K562 (cell line): ENCODE data around the gene CENPT. TPM values are rescaled to one million over a fixed set of nuclear protein-coding genes. Genes with fewer than 3 reads are reported as not detected.

Source experiments
- ATAC-seq: fragments of 200-7000 bp; cut with Tn5 transposase; 3 replicates; pipeline ENCODE4 v1.9.1; 2020; ENCODE audit warnings: moderate library complexity
- BruUV-seq: library from RNA; stranded (reverse); fragments of 400-500 nt; replicated peaks from 2 replicates; lab custom pipeline; 2021; lab: Mats Ljungman, UMichigan
- CTCF ChIA-PET: fragments of 300-600 bp; formaldehyde crosslinking; extraction: SDS; loops from one replicate; lab custom pipeline; 2021; ENCODE audit warnings: low intra/inter-chr PET ratio; lab: Yijun Ruan, JAX
- POLR2A ChIA-PET: fragments of 300-600, 350-650 bp; sonication (Branson Sonifier 250); formaldehyde crosslinking; extraction: SDS; loops from one replicate; lab custom pipeline; 2021; ENCODE audit warnings: antibody characterized with exemption, inconsistent platforms; lab: Yijun Ruan, JAX
- DNase-seq, 4 experiments: peaks; one replicate each; pipeline versions ENCODE4 v3.0.0 to v3.0.0-alpha.2; 2011 to 2018; ENCODE audit warnings: low spot score in 3 of 4, mixed read lengths in 3 of 4; ENCODE audit errors: extremely low read depth in 1 of 4
- FAIRE-seq: peaks from 2 replicates; lab custom pipeline; 2011; peaks lifted over from hg19 to GRCh38; lab: Jason Lieb, UNC
- H2AFZ ChIP-seq: 2 replicates; pipeline ENCODE4 v1.6.0; 2011; ENCODE audit warnings: low read depth, low read length, control low read depth, inconsistent platforms
- H3K27ac ChIP-seq: fragments of 200-600 bp; 3 replicates; pipeline ENCODE4 v1.8.0; 2011; ENCODE audit warnings: low read depth, mild to moderate bottlenecking, control low read depth, inconsistent platforms, low read length, moderate library complexity, mixed read lengths; ENCODE audit errors: extremely low read depth
- H3K27me3 ChIP-seq, 2 experiments: fragments of 300-600 bp in 1 of 2; 2 replicates in 1 of 2; 3 replicates in 1 of 2; pipeline versions ENCODE4 v1.6.0 to v1.8.0; 2011; ENCODE audit warnings: inconsistent platforms in 2 of 2, low read length in 2 of 2, mild to moderate bottlenecking in 1 of 2, mixed read lengths in 1 of 2, moderate library complexity in 1 of 2; ENCODE audit not compliant: control insufficient read depth in 2 of 2, insufficient read depth in 2 of 2
- H3K36me3 ChIP-seq: fragments of 300-600 bp; 3 replicates; pipeline ENCODE4 v1.8.0; 2011; ENCODE audit warnings: mild to moderate bottlenecking, low read length, inconsistent platforms; ENCODE audit not compliant: control insufficient read depth, insufficient read depth
- H3K4me1 ChIP-seq, 2 experiments: fragments of 200-600 bp in 1 of 2; replicated peaks in 1 of 2; 2 replicates in 1 of 2; 3 replicates in 1 of 2; pipeline versions ENCODE4 v1.5.1 to v1.8.0; 2011; ENCODE audit warnings: inconsistent platforms in 2 of 2, low read length in 2 of 2, mild to moderate bottlenecking in 1 of 2, mixed read lengths in 1 of 2, moderate library complexity in 1 of 2; ENCODE audit not compliant: control insufficient read depth in 2 of 2, insufficient read depth in 2 of 2
- H3K4me2 ChIP-seq: 2 replicates; pipeline ENCODE4 v1.6.1; 2011; ENCODE audit warnings: low read length, control low read depth, inconsistent platforms, mixed read lengths; ENCODE audit not compliant: insufficient read depth
- H3K4me3 ChIP-seq: fragments of 200-600 bp; sonication (generic), shearing (Covaris generic); 2 replicates; pipeline ENCODE4 v1.5.1; 2016; ENCODE audit warnings: control low read depth, inconsistent platforms
- H3K79me2 ChIP-seq: fragments of 200-600 bp; 3 replicates; pipeline ENCODE4 v1.8.0; 2011; ENCODE audit warnings: low read length, inconsistent platforms; ENCODE audit not compliant: control insufficient read depth, insufficient read depth
- H3K9ac ChIP-seq, 2 experiments: 2 replicates each; pipeline versions ENCODE4 v1.6.0 to v1.6.1; 2011; ENCODE audit warnings: low read depth in 2 of 2, low read length in 2 of 2, control low read depth in 1 of 2, inconsistent platforms in 1 of 2, mild to moderate bottlenecking in 1 of 2, mixed read lengths in 1 of 2; ENCODE audit not compliant: insufficient read depth in 1 of 2
- H3K9me1 ChIP-seq: one replicate; pipeline ENCODE4 v1.6.0; 2011; ENCODE audit warnings: inconsistent platforms, mild to moderate bottlenecking, low read length, moderate library complexity; ENCODE audit not compliant: control insufficient read depth, insufficient read depth
- H3K9me3 ChIP-seq: replicated peaks from 2 replicates; pipeline ENCODE4 v1.5.1; 2011; ENCODE audit warnings: low read depth, low read length, inconsistent platforms; ENCODE audit not compliant: control insufficient read depth, insufficient read depth
- H4K20me1 ChIP-seq: replicated peaks from 2 replicates; pipeline ENCODE4 v1.6.1; 2011; ENCODE audit warnings: low read length, inconsistent platforms, mixed read lengths; ENCODE audit not compliant: control insufficient read depth, insufficient read depth
- ATF7 ChIP-seq: fragments of 450-650 bp; IDR thresholded peaks from 2 replicates; pipeline ENCODE4 v1.7.1; 2014; ENCODE audit warnings: mild to moderate bottlenecking, moderate library complexity
- CEBPG ChIP-seq, 3 experiments: fragments of 200-800 bp in 1 of 3; sonication (Bioruptor generic) in 1 of 3; sonication (generic) in 1 of 3; formaldehyde crosslinking in 1 of 3; IDR thresholded peaks in 2 of 3; conservative IDR thresholded peaks in 1 of 3; 2 replicates each; pipeline versions ENCODE4 v1.6.1 to v1.8.0; 2016 to 2022; ENCODE audit warnings: missing compliant biosample characterization in 2 of 3, missing genetic modification characterization in 2 of 3, mild to moderate bottlenecking in 1 of 3, missing genetic modification reagents in 1 of 3
- HDAC1 ChIP-seq, 2 experiments: fragments of 450-650 bp; IDR thresholded peaks; 2 replicates each; pipeline ENCODE4 v1.6.1; 2016 to 2017; ENCODE audit warnings: inconsistent platforms in 1 of 2, mild to moderate bottlenecking in 1 of 2, moderate library complexity in 1 of 2
- MEIS2 ChIP-seq: fragments of 450-650 bp; IDR thresholded peaks from 2 replicates; pipeline ENCODE4 v1.6.1; 2014; ENCODE audit warnings: mild to moderate bottlenecking; ENCODE audit not compliant: partially characterized antibody
- ZNF699 ChIP-seq: fragments of 250-450 bp; sonication (Bioruptor Pico); IDR thresholded peaks from 2 replicates; pipeline ENCODE4 v1.8.0; 2021; ENCODE audit warnings: mild to moderate bottlenecking, moderate library complexity; ENCODE audit not compliant: insufficient replicate concordance
- WGBS: fragments of 100-300 bp; shearing (Covaris generic); methylation state at CpG from one replicate; pipeline ENCODE4 v1.1.6; 2016; ENCODE audit warnings: low coverage, mixed read lengths; ENCODE audit not compliant: insufficient coverage; ENCODE audit errors: missing lambda C conversion rate; 5-methylcytosine and 5-hydroxymethylcytosine counted together
- in situ Hi-C: fragments of 300-500 bp; cut with MboI; formaldehyde crosslinking; loops from 4 replicates; pipeline ENCODE4 v1.15.0; 2018; ENCODE audit warnings: inconsistent platforms, mixed read lengths
- intact Hi-C: fragments of 100-400 bp; cut with micrococcal nuclease; formaldehyde crosslinking; loops from 2 replicates; pipeline ENCODE4 v1.14.2; 2022
- polyA plus RNA-seq, 8 experiments: library from polyadenylated mRNA; depleted of rRNA in 4 of 8; stranded (reverse) in 5 of 8; unstranded in 3 of 8; fragments of >200 nt; fragmentation: Nextera tagmentation in 2 of 8; fragmentation: Illumina TruSeq in 1 of 8; extraction: Ambion mirVana in 2 of 8; extraction: Trizol in 1 of 8; gene quantifications; 2 replicates each; pipeline versions ENCODE4 v1.2.1 to v1.2.3, GENCODE V29; 2011 to 2014; ENCODE audit warnings: inconsistent platforms in 1 of 8, missing spikeins in 1 of 8
- total RNA-seq, 7 experiments: library from RNA; depleted of rRNA in 6 of 7; stranded (reverse); fragments of >200 nt in 6 of 7; fragmentation: Illumina TruSeq in 2 of 7; extraction: Trizol in 2 of 7; gene quantifications; 2 replicates each; pipeline versions ENCODE4 v1.2.1 to v1.2.3, GENCODE V29; 2011 to 2021; ENCODE audit warnings: low replicate concordance in 1 of 7
- TF ChIP-seq, protein P1 (sequence below): fragments of 250-450 bp; sonication (Bioruptor Pico); IDR thresholded peaks from 2 replicates; pipeline ENCODE4 v1.4.0; 2020; ENCODE audit warnings: mild to moderate bottlenecking, moderate library complexity, borderline replicate concordance
- TF ChIP-seq, protein P2 (sequence below): fragments of 450-650 bp; IDR thresholded peaks from 2 replicates; pipeline ENCODE4 v1.6.1; 2016
- TF ChIP-seq, protein P3 (sequence below): fragments of 450-650 bp; IDR thresholded peaks from 2 replicates; pipeline ENCODE4 v1.6.1; 2018; ENCODE audit not compliant: partially characterized antibody
- TF ChIP-seq, protein P4 (sequence below): fragments of 450-650 bp; formaldehyde crosslinking; IDR thresholded peaks from 2 replicates; pipeline ENCODE4 v1.4.0; 2022; ENCODE audit warnings: missing genetic modification characterization

Gene CENPT
- total and polyA plus RNA-seq, 9 of the 15 experiments (the other 6 are each of a cell fraction or from before 2014, with no cell fraction given), result 3.6 to 94.2 (median 44.1) TPM

DNA sequence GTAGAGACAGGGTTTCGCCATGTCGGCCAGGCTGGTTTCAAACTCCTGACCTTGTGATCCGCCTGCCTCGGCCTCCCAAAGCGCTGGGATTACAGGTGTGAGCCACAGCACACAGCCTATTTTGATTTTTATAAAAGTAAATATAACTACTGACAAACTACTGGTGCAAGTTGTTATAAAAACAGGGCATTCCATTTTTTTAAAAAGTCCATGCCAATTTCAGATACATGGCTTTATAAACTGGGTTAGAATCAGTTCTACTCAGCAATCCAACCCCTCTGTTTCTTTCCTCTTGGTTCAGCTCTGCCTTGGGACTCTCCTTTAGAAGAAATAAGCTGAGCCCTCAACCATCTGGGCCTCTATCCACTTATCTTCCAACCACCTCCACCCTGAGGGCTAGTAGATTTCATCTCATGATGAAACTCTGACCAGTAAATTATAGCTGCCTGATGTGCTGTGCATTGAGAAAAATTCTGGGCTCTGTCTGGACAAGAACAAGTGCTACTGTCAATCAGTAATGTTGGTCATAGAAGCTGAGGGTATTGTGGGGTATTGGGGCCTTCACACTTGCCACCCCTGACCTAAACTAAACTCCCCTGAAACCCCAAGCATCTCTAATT is 51.3 kb downstream of the CENPT start:
- Histone ChIP-seq H3K27ac (no peak overlapping the region), H3K36me3 (peaks cover 25% of the 10 kb centered on the region; the same call in 1 of the 3 replicates), H2AFZ (no peak overlapping the region), H3K4me1 (peaks cover 9 to 15% of the 10 kb centered on the region in 2 experiments), H3K79me2 (peaks cover 34% of the 10 kb centered on the region), H3K27me3 (no peaks in the 10 kb centered on the region), H4K20me1 (0 out of 2 replicates have a peak, but pooled peaks cover 6% of the 10 kb centered on the region), H3K9me3 (no peaks in the 10 kb centered on the region), H3K9ac (no peak overlapping the region), H3K9me1 (no peaks in the 10 kb centered on the region), H3K4me3 (no peak overlapping the region), H3K4me2 (peak overlapping the region; percentile 21; the same call in 1 of the 2 replicates)
- ChIA-PET POLR2A (interaction anchor here (0.7 to 2.2 kb wide), 6 partner anchors 9 to 37 kb away, joined by 3 to 10 read pairs (median 6); partner anchors contain the start of genes RANBP10 and TSNAXIP1), CTCF (no interaction called here)
- BruUV-seq, result no TSS peak
- in situ Hi-C loops (no loop called here), intact Hi-C loops (no loop called here)
- ATAC-seq (peak; percentile 52), FAIRE-seq (no peak), DNase-seq (peak in 1 of 4 experiments; percentile 19)
- WGBS, result 87% methylated on average over 5 of the region's 5 CpGs
- TF ChIP-seq, protein P1, sequence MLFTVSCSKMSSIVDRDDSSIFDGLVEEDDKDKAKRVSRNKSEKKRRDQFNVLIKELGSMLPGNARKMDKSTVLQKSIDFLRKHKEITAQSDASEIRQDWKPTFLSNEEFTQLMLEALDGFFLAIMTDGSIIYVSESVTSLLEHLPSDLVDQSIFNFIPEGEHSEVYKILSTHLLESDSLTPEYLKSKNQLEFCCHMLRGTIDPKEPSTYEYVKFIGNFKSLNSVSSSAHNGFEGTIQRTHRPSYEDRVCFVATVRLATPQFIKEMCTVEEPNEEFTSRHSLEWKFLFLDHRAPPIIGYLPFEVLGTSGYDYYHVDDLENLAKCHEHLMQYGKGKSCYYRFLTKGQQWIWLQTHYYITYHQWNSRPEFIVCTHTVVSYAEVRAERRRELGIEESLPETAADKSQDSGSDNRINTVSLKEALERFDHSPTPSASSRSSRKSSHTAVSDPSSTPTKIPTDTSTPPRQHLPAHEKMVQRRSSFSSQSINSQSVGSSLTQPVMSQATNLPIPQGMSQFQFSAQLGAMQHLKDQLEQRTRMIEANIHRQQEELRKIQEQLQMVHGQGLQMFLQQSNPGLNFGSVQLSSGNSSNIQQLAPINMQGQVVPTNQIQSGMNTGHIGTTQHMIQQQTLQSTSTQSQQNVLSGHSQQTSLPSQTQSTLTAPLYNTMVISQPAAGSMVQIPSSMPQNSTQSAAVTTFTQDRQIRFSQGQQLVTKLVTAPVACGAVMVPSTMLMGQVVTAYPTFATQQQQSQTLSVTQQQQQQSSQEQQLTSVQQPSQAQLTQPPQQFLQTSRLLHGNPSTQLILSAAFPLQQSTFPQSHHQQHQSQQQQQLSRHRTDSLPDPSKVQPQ (CRISPR knock-in tag), result no peak
- peak; percentile 40; the same call in 1 of the 2 replicates for TF ChIP-seq ATF7
- TF ChIP-seq CEBPG (CRISPR knock-in tag; IDR thresholded peaks at IDR 0.05), result 0 out of 2 replicates have a peak, but pooled peaks have one; percentile 18
- peak in 1 of 2 experiments; percentile 38; a peak in 1 of 4 replicates for TF ChIP-seq CEBPG (tag; conservative IDR thresholded peaks at IDR 0.05 in 1 of 2, IDR thresholded peaks at IDR 0.05 in 1 of 2)
- no peak for TF ChIP-seq ZNF699
- TF ChIP-seq, protein P2, sequence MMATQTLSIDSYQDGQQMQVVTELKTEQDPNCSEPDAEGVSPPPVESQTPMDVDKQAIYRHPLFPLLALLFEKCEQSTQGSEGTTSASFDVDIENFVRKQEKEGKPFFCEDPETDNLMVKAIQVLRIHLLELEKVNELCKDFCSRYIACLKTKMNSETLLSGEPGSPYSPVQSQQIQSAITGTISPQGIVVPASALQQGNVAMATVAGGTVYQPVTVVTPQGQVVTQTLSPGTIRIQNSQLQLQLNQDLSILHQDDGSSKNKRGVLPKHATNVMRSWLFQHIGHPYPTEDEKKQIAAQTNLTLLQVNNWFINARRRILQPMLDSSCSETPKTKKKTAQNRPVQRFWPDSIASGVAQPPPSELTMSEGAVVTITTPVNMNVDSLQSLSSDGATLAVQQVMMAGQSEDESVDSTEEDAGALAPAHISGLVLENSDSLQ, result peak; percentile 68
- TF ChIP-seq MEIS2, result peak; percentile 73
- TF ChIP-seq, protein P3, sequence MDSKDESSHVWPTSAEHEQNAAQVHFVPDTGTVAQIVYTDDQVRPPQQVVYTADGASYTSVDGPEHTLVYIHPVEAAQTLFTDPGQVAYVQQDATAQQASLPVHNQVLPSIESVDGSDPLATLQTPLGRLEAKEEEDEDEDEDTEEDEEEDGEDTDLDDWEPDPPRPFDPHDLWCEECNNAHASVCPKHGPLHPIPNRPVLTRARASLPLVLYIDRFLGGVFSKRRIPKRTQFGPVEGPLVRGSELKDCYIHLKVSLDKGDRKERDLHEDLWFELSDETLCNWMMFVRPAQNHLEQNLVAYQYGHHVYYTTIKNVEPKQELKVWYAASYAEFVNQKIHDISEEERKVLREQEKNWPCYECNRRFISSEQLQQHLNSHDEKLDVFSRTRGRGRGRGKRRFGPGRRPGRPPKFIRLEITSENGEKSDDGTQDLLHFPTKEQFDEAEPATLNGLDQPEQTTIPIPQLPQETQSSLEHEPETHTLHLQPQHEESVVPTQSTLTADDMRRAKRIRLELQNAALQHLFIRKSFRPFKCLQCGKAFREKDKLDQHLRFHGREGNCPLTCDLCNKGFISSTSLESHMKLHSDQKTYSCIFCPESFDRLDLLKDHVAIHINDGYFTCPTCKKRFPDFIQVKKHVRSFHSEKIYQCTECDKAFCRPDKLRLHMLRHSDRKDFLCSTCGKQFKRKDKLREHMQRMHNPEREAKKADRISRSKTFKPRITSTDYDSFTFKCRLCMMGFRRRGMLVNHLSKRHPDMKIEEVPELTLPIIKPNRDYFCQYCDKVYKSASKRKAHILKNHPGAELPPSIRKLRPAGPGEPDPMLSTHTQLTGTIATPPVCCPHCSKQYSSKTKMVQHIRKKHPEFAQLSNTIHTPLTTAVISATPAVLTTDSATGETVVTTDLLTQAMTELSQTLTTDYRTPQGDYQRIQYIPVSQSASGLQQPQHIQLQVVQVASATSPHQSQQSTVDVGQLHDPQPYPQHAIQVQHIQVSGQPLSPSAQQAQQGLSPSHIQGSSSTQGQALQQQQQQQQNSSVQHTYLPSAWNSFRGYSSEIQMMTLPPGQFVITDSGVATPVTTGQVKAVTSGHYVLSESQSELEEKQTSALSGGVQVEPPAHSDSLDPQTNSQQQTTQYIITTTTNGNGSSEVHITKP, result peak; percentile 93
- TF ChIP-seq HDAC1 (IDR thresholded peaks at IDR 0.05), result no peak
- TF ChIP-seq, protein P4, sequence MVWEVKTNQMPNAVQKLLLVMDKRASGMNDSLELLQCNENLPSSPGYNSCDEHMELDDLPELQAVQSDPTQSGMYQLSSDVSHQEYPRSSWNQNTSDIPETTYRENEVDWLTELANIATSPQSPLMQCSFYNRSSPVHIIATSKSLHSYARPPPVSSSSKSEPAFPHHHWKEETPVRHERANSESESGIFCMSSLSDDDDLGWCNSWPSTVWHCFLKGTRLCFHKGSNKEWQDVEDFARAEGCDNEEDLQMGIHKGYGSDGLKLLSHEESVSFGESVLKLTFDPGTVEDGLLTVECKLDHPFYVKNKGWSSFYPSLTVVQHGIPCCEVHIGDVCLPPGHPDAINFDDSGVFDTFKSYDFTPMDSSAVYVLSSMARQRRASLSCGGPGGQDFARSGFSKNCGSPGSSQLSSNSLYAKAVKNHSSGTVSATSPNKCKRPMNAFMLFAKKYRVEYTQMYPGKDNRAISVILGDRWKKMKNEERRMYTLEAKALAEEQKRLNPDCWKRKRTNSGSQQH, result no peak
